Activated T-cell treated with anti-CD3 and anti-CD28 coated beads for 48 hours (primary cell): Measurements from ENCODE around the gene CDCA7.
"Not testable (repeated sequence)": the region's sequence is repeated elsewhere in the genome, so short reads cannot be mapped to it uniquely, and the experiment has no call there.

Source experiments
- DNase-seq: peaks from one replicate; pipeline ENCODE4 v3.0.0-alpha.2; 2020; ENCODE audit warnings: low read depth

Gene CDCA7

DNA sequence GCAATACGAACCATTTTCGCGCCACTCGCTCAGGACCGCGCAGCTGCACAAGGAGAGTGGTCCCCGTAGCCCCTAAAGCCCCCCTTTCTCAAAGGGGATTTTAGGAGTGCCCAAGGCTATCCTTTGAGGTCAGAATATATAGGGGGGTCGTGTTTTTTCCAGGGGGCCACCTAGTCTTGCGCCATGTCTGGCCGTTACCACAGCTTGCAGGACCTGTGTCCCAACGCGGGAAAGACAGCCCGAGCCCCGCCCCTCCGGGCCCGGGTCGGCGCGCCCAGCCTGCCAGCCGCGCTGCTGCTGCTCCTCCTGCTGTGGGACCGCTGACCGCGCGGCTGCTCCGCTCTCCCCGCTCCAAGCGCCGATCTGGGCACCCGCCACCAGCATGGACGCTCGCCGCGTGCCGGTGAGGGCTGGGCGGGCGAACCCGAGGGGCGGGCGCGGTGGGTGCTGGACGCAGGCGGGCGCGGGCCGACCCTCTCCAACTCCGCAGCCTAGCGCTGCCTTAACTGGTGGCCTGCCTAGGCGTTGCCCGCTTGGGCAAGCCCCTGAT is at the start of gene CDCA7:
Gene CDCA7, plus strand, starts transcription at position 291 of the 550 bp plus-strand sequence. Its CDS starts 92 bp downstream, at position 383.
- peak; percentile 74 for DNase-seq

DNA sequence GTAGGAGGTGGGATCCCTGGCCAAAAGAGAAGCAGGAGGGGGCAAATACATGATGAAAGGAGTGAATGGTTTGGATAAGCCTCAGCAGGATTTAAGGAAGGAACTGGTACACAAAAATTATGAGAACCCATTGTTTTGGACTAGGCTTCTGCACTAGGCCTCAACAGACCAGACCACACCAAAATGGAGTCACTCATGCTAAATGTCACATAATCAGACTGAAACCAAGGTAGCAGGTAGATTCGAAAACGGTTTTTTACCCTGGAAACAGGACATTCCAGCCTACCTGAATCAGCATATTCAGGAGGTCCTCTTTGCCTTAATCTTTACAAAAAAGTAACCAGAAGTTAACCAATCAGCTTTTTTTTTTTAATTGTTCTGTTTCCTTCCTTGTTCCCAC is 49.4 kb upstream of the CDCA7 start:
- no peak for DNase-seq

DNA sequence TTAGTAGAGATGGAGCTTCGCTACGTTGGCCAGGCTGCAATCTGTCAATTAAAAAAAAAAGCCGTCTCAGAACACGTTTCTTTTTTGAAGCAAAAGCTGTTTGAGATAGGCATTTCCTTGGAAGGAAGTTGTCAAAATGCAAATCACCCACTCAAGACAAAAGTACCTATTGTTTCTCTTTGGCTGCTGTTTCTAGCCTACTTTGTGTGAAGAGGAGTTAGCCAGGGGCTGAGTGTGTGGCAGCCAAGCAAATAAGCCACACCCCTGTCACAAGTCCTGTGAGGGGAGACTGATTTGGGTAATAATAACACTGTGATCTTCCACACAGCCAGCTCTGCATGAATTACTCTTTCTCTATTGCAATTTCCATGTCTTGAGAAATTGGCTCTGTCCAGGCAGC is 47.4 kb upstream of the CDCA7 start:
- DNase-seq = no peak

DNA sequence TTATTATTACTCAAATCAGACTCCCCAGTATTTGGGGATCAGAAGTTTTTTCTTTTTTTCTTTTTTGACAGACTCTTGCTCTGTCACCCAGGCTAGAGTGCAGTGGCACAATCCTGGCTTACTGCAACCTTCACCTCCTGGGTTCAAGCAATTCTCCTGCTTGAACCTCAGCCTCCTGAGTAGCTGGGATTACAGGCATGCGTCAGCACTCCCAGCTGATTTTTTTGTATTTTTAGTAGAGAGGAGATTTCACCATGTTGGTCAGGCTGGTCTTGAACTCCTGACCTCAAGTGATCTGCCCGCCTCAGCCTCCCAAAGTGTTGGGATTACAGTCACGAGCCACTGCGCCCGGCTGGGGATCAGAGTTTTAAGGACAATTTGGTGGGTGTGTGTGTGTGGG is 45.3 kb upstream of the CDCA7 start:
- DNase-seq = not testable (repeated sequence)

DNA sequence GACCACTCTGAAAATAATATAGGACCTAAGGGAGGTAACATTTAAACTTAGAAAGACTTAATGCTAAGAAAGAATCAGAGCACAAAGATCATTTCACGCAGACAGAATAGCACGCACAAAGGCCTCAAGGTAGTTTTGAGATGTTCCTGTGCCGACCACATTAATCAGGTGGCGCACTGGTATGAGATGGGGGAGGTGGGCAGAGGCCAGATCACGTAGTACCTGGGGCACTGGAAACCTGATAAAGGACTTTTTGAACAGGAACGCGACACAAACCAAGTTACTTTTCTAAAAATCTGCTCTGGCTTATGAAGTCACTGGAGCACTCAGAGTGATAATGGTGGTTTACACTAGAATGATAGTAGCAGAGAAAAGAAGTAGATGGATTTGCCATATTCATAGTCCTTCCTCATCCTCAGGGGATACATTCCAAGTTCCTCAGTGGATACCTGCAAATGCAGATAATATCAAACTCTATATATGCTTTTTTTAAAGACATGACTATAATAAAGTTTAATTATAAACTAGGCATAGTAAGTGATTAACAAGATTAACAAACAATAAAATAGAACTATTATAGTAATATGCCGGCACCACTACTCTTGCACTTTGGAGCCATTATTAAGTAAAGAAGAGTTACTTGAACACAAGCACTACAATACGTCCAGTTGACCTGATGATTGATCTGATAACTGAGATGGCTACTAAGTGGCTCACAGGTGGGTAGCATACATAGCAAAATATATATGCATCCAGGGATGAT is 42.6 kb upstream of the CDCA7 start:
- DNase-seq = no peak

DNA sequence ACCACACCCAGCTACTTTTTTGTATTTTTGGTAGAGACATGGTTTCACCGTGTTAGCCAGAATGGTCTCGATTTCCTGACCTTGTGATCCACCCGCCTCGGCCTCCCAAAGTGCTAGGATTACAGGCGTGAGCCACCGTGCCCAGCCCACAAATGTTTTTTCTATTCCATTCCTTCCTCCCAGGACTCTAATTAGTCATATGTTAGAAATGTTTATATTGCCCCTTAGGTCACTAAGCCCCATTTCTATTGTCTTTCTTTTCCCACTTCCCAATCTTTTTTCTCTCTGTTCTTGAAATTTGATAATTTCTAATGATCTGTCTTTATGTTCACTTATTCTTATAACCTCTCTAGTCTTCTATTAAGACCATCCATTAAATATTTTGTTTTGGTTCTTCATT is 31.3 kb upstream of the CDCA7 start:
- no peak for DNase-seq

DNA sequence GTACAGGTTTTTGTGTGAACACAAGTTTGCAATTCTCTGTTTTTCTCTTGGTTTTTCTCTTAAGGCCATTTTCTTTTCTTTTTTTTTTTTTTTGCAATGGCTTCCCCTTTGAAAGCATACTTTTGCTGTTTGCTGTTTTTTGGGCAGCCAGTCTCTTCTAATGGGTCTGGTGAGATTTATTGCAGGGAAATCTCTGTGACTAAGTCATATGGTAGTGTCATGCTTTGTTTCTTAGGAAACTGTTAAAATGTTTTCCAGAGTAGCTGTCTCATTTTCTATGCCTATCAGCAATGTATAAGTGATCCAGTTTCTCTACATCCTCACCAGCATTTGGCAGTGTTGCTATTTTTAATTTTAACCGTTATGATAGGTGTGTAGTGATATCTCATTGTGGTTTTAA is 27.9 kb upstream of the CDCA7 start:
- no peak for DNase-seq

DNA sequence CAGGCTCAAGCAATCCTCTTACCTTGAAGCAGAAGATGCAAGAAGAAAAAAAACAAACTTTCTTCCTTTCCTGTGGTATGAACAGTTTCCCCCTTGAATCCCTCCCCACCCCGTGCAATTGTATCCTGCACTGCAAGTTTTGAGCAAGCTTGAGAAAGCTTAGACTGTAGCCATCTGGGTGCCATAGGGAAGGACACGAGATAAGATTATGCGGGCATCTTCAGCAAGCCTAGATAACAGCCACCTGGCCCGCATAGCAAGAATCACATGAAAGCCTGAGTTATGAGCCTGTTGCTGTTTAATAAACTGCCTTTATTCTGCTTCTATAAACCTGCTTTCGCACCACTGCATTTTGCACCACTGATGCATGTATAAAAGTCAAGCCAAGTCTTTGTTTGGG is 27.3 kb upstream of the CDCA7 start:
- DNase-seq = no peak

DNA sequence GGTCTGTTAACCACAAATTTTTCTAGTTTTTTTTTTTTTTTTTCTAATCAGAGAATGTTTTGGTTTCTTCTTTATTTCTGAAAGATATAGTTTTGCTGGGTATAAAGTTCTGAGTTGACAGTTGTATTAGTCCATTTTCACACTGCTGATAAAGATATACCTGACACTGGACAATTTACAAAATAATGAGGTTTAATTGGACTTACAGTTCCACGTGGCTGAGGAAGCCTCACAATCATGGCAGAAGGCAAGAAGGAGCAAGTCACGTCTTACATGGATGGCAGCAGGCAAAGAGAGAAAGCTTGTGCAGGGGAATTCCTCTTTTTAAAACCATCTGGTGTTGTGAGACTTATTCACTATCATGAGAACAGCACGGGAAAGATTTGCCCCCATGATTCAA is 21.7 kb upstream of the CDCA7 start:
- DNase-seq = not testable (repeated sequence)

DNA sequence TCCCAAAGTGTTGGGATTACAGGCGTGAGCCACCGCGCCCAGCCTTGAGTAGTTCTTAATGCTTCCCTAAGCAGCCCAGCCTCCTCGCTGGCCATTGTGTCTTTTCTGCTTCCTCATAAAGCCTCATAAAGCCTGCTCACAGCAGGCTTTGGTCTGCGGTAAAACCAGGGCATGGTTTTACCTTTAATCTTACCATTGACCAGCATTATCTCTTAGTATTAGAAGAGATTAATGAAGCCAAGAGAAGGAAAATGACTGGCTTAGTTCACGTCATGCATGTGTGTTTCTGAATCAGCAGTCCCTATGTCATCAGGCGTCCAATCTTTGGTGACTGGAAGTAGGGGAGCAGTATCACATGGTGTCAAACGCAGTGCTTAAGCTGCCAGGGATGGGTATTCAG is 14.9 kb upstream of the CDCA7 start:
- no peak for DNase-seq

DNA sequence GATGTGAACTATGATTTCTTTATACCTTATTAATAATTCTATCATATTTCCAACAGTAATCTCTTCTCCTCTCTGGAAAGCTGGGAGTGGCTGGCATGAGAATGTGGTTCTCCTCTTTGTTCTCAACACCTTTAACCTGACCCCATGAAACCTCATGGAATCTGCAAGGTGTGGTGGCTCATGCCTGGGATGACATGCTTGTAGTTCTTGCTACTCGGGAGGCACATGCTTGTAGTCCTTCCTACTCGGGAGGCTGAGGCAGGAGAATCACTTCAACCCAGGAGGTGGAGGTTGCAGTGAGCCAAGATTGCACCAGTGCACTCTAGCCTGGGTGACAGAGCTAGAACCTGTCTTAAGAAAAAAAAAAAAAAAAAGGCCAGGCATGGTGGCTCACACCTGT is 10.8 kb upstream of the CDCA7 start:
- no peak for DNase-seq

DNA sequence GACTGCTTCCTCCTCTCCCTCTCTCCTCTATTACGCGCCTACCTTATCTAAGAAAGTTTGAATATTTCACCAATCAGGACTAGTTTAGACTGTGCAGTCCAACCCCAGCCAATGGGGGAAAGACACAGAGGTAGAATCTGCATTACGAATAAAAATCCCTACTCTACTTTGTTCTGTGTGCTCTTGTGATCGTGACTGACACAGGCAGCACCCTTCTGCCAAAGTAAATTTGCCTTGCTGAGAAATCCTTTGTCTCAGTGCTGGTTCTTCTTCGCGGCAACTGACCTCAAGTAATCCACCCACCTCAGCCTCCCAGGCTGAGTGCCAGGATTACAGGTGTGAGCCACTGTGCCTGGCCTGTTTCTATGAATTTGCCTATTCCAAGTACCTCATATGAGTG is 8.6 kb upstream of the CDCA7 start:
- DNase-seq = no peak

DNA sequence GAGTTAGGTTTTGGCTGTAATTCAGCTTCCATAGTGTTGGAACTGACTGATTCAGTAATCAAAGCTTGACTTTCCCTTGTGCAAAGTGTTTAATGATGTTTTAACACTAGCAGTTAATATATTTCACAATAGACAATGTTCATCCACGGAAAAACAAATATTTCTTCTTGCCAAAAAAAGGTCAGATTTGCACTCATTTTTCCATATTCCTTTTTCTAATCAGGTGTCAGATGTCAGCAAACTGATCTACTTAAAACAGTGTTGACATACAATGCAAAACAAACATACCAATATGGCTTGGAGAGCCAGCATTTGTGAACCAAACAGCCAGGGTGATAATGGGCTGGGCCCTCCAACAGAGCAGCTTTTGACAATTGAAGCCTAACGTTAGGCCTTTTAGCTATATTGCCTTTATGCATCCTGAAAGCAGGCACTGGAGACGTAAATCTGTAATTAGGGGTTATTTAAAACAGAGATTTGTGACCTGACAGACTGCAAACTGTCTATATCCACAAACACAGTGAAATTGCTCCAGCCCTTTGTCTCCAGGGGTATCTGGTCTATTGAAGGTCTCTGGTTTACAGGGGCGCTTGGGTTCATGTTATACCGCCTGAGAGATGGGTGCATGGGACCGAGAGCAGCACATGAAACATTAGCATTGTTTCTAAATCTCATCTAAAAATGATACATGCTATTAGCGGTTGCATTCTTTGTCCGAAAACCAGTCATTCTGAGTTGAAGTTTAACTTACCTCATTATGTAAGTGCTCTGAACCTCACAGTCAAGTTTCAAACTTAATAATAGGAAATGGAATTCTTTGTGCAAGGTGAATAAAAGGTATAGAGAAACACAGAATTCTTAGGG is 7.1 kb upstream of the CDCA7 start:
- DNase-seq = no peak

DNA sequence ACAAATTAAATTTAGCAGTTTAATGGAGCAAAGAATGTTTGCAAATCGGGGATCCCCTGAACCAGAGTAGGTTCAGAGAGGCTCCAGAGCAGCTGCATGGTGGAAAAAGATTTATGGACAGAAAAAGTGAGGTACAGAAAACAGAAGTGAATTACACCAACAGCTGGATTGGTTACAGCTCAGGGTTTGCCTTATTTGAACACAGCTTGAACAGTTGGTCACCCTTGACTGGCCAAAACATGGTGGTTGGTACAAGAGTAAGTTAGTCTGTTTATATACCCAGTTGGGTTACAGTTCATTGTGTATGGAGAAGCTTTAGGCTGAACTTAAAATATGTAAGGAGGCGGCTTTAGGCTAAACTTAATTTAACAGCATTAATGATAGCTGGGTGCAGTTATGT is 5.4 kb upstream of the CDCA7 start:
- DNase-seq = no peak

DNA sequence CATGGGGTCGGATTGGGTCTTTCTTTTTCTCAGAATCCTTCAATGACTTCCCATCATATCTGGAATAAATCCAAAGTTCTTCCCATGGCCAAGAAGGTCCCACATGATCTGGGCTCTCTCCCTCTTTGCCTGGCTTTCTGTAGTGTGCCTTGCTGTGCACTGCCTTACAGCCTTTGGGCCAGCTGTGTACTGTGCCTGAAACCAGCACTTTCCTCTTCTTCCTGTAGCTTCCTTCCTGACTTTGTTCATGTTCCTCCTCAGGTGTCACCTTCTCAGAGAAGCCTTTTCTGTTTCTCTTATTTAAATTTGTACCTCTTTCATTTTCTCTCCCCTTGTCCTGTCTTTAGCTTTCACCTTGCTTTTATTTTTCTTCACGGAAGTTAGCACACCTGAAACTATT is 4.3 kb upstream of the CDCA7 start:
- DNase-seq = no peak

DNA sequence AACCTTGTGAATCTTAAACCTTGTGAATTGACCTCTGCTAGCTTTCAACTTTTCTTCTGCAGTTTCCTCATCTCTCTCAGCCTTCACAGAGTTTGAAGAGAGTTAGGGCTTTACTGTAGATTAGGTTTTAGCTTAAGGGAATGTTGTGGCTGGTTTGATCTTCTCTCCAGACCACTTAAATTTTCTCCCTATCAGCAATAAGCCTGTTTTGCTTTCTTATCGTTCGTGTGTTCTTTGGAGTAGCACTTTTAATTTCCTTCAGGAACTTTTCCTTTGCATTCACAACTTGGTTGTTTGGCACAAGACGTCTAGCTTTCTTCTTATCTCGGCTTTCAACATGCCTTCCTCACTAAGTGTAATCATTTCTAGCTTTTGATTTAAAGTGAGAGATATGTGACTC is 2.8 kb upstream of the CDCA7 start:
- DNase-seq = no peak

DNA sequence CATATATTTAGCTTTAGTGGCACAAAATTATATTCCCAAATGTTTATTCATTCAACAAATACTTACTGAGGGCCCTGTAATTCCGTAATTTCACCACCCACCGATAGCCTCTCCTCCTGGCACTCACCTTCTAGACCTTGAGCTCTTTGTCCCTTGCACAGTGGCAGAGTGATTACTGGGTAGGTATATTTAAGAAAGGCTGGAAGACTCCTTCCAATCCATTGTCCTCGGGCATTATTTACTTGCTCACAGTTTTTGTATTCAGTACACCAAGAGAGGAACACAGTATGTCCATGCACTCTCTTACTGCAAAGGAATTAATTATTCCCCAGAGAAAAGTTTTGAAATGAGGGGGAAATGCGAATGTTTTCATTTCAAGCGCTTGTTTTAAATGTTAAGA is 1.1 kb upstream of the CDCA7 start:
- no peak for DNase-seq

DNA sequence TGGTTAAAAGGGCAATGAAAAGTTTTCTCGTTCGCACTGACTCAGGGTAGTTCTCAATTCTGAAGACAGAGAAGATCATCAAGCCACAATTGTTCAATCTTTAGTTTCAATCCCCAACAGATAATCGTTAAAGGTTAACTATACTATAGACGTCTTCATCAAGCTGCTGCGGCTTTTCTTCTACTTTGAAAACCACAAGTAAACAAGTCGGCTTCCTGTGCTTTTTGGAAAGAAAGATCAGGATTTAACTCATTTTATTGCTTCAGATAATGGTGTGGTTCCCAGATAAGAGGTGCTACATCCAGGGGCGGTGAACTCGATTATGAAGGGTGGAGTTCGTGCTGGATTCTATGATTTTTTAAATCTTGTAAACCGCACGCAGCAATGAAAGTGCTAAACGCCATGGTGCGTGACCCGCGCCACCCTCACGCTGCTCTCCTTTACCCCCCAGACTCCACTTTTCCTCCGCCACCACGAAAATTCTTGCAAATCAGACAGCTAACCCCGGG is 545 bp upstream of the CDCA7 start:
- DNase-seq = no peak

DNA sequence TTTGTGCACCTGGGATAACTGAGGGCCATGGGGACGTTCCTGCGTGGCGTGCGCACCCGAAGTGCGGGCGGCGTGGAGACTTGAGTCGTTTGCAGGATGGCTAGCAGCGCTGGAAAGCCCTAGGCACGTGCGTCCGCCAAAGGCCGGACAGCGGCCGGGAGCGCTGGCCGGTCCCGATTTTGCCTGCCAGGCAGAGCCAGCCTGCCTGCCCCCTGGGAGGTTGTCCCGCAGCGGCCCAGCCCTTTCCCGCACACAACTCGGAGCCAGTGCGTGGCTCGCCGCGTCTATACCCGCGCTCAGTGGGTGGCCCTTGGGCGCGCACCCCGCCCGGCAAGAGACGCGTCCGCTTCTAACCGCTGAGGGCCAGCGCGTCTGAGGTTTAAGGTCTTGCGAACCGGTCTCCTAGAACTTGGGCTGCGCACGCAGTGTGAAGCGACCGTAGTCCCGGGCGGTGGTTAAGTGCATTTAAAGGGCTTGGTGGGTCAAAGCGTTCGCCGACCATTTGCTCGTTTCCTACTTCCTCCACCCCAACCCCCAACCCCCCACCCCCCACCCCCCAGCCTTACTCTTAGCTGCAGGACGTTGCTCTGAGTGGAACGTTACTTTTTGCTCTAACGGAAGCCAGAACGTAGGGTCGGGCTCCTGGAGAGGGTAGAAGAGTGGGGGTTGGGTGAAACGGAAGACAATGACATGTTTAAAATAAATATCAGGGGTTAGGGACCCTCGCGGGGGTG is 627 bp downstream of the CDCA7 start:
- DNase-seq = peak; percentile 34

DNA sequence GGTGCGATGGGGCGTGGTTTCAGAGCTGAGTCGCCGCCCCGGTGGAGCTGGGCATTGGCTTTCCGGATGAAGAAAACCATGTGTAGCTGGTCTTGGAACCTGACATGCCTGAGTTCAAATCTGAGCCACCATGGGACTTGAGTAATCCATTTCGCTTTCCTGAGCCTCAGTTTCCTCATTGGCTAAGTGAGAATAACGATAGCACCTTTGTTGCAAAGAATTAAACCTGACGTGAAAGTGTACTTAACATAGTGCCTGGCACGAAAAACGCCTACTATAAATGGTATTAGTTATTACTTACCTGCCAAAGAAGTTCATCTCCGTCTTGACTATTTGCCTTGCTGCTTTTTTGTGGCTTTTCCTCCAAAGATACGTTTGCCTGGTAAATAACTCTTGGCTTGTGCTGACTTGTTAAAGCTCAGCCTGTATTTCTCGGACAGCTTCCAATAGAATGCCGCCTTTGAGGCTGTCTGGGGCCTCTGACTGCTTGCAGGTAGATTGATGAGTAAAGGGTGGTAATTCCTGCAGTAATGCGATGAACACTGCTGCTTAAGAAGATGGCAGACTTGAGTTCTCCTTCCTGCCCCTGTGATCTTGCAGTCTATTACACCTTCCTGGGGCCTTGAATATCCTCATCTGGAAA is 1.3 kb downstream of the CDCA7 start:
- DNase-seq = no peak

DNA sequence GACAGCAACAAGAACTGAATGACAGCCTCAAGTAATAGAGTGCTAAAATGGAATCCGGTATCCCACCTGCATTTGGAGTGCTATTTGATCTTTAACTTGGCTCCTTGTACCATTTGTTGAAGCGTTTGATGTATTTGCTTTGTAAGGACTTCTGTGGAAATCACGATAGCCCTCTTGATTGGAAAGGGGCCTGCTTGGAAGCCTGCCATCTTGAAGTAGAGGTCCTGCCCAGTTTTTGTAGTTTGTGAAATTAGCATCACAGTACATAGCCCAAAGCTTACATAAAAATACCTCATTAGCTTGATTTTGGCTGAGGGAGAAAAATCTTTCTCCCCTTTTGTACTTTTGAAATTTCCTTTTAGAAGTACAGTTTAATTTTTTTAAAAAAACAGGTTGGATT is 2.7 kb downstream of the CDCA7 start:
- no peak for DNase-seq

DNA sequence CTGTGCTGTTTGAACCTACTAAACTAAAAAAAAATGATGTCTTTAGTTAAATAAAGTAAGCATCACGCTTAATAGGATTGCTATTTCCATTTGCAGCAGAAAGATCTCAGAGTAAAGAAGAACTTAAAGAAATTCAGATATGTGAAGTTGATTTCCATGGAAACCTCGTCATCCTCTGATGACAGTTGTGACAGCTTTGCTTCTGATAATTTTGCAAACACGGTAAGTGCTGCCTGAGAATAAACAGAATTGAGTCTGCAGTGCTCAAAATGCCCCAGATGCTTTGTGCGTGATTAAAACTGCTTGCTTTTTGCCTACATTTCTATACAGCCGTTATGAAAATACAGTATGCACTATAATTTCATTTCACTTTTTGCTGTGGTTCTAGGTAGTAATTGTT is 3.9 kb downstream of the CDCA7 start:
- no peak for DNase-seq
